PC-3 (cell line): ENCODE data around the gene ANKRD22.

Source experiments
- CTCF ChIP-seq: fragments of 300-600 bp; sonication (generic); conservative IDR thresholded peaks from 2 replicates; pipeline ENCODE4 v1.5.1; 2017; ENCODE audit warnings: antibody characterized with exemption, low read depth, mild to moderate bottlenecking, low read length
- EZH2 ChIP-seq: fragments of 300-600 bp; sonication (generic); IDR thresholded peaks from one replicate; pipeline ENCODE4 v1.6.1; 2017; ENCODE audit warnings: antibody characterized with exemption, mild to moderate bottlenecking, low read length; ENCODE audit not compliant: unreplicated experiment
- EZH2phosphoT487 ChIP-seq: fragments of 300-600 bp; sonication (generic); IDR thresholded peaks from 2 replicates; pipeline ENCODE4 v1.6.1; 2018; ENCODE audit warnings: mild to moderate bottlenecking, antibody characterized with exemption, low read length, borderline replicate concordance

GRCh38 chr10:88840881-88841280 is 10.8 kb downstream of the ANKRD22 start:
- TF ChIP-seq CTCF (no peak), EZH2 (no peak), EZH2phosphoT487 (no peak)
